Measurements from ENCODE around the gene FGD6. TPM values are rescaled to one million over a fixed set of nuclear protein-coding genes. Genes with fewer than 3 reads are reported as not detected.

The FGD6 gene
- total and polyA plus RNA-seq, 11 donors, result 2.8 to 29.1 (median 18.5) TPM

DNA sequence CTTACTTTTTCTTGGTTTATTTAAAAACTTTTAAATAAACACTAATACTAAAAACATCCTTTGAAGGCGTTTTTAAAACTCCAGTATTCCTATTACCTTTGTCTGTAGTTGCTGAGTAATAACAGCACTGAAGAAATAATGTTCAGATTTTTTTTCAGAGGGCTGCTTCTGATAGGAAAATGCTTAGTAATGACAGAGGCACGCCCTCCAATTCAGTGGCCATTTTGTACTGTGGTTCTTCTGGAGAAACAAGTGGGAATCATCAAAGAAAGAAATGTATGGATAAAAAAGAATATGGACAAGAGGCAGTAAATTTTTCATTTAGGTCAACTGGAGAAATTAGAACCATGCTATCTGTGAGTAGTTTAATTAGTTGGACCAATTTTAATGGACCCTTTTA, 13.9 kb upstream of the FGD6 start:
- Histone ChIP-seq H3K4me3 (no peak overlapping the region), H3K27ac (peak overlapping the region in 1 of 12 donors; percentile 5), H3K36me3 (peaks cover 0 to 4% (median 0%) of the 10 kb centered on the region in 9 donors), H3K9me3 (no peaks in the 10 kb centered on the region), H3K4me1 (peaks cover 0 to 55% (median 24%) of the 10 kb centered on the region in 12 donors), H3K27me3 (no peaks in the 10 kb centered on the region)
- intact Hi-C loops (cut with DNase I), result no loop called here
- TF ChIP-seq POLR2A (IDR thresholded peaks at IDR 0.05) (no peak), CTCF (IDR thresholded peaks at IDR 0.05) (no peak)
- ATAC-seq (no peak), DNase-seq (no peak)
- 63 to 73% (median 66%) methylated on average over 2 of the region's 2 CpGs for WGBS, 4 donors

DNA sequence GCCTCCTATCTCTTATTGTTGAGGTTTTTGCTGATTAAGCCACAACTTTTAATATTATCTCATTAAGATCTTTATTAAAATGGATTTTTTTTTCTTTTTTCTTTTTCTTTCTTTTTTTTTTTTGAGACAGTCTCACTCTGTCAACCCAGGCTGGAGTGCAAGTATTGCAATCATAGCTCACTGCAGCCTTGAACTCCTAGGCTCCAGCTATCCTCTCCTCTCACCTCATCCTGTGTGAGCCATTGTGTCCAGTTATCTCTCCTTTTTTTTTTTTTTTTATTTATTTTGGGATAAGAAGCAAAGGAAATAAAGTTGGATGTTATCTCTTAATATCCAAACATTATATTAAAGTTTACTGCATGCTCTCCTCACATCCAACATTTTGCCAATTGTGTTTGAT, 13.0 kb upstream of the FGD6 start:
- peaks cover 0 to 4% (median 0%) of the 10 kb centered on the region in 9 donors for H3K36me3 ChIP-seq
- ATAC-seq, result no peak
- no peaks in the 10 kb centered on the region for H3K9me3 ChIP-seq
- TF ChIP-seq CTCF (IDR thresholded peaks at IDR 0.05) (no peak), POLR2A (IDR thresholded peaks at IDR 0.05) (no peak)
- H3K4me1 ChIP-seq, result peaks cover 0 to 55% (median 24%) of the 10 kb centered on the region in 12 donors
- no peaks in the 10 kb centered on the region for H3K27me3 ChIP-seq
- peak overlapping the region in 1 of 12 donors; percentile 5 for H3K27ac ChIP-seq
- H3K4me3 ChIP-seq, result no peak overlapping the region
- no peak for DNase-seq
- intact Hi-C loops (cut with DNase I), result no loop called here

DNA sequence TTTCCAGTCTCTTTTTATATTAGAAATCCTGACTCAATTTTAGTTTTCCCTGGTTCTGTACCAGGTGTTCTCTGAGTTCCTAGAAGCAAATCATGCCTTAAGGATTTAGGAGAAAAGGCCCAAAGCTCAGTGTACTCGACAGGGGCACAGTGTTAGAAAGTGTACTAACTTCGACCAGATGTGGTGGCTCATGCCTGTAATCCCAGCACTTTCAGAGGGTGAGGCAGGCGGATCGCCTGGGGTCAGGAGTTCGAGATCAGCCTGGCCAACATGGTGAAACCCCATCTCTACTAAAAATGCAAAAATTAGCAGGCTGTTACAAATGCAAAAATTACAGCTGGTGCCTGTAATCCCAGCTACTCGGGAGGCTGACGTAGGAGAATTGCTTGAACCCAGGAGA, 12.4 kb upstream of the FGD6 start:
- TF ChIP-seq CTCF (IDR thresholded peaks at IDR 0.05) (no peak), POLR2A (IDR thresholded peaks at IDR 0.05) (no peak)
- DNase-seq, result no peak
- peaks cover 0 to 55% (median 24%) of the 10 kb centered on the region in 12 donors for H3K4me1 ChIP-seq
- H3K36me3 ChIP-seq, result peaks cover 0 to 10% (median 3%) of the 10 kb centered on the region in 9 donors
- intact Hi-C loops (cut with DNase I), result loop anchor here in 1 of 10 donors (10.0 kb wide), 1 partner anchor 45 kb away; no protein-coding TSS in a partner anchor
- H3K27me3 ChIP-seq, result no peaks in the 10 kb centered on the region
- no peaks in the 10 kb centered on the region for H3K9me3 ChIP-seq
- H3K4me3 ChIP-seq, result no peak overlapping the region
- no peak for ATAC-seq
- no peak overlapping the region for H3K27ac ChIP-seq
- WGBS, 4 donors, result 84 to 92% (median 89%) methylated on average over 7 of the region's 7 CpGs

DNA sequence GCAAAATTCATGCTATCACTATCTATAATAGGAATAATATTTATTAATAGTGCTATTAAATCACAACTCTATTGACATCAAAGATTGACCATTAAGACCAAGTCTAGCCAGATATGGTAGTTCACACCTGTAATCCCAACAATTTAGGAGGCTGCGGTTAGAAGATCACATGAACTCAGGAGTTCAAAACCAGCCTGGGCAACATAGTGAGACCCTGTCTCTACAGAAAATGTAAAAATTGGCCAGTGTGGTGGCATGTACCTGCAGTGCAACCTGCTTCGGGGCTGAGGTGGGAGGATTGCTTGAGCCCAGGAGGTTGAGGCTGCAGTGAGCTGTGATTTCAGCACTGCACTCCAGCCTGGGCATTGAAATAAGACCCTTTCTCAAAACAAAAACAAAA, 11.3 kb upstream of the FGD6 start:
- H3K9me3 ChIP-seq, result no peaks in the 10 kb centered on the region

More for the DNA sequence above, 11.3 kb upstream of the FGD6 start:
- H3K27ac ChIP-seq, result no peak overlapping the region
- ATAC-seq, result no peak
- no peaks in the 10 kb centered on the region for H3K27me3 ChIP-seq
- WGBS, 4 donors, result 84 to 90% (median 86%) methylated on average over 2 of the region's 2 CpGs
- DNase-seq, result no peak
- peaks cover 0 to 60% (median 27%) of the 10 kb centered on the region in 12 donors for H3K4me1 ChIP-seq
- H3K4me3 ChIP-seq, result no peak overlapping the region
- intact Hi-C loops (cut with DNase I), result loop anchor here in 1 of 10 donors (10.0 kb wide), 1 partner anchor 46 kb away; no protein-coding TSS in a partner anchor
- TF ChIP-seq CTCF (IDR thresholded peaks at IDR 0.05) (no peak), POLR2A (IDR thresholded peaks at IDR 0.05) (no peak)
- peaks cover 0 to 14% (median 8%) of the 10 kb centered on the region in 9 donors for H3K36me3 ChIP-seq
